ENCODE data around the gene ENTPD6.

DNA sequence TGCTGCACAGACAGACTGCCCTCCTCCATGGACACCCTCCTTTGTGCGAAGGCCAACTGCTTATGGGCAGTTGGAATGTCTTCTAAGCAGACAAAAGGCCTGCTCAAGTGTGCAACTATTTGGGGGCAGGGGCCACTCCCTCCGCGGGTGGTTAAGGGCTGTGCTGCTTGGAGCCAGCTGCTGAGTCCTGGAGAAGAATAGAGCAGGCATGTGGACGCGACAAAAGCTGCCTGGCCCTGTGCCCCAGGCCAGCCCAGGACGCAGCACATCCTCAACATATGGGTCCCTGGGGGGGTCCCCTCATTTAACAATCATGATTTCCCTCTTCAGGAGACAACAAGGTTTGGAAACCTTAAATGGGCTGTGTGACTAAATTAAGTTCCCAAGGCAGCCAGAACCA, 45.5 kb upstream of the ENTPD6 start:
- no peak for TF ChIP-seq CTBP1 (IDR thresholded peaks at IDR 0.05; ENCODE audit: borderline replicate concordance)
- no peak for TF ChIP-seq SUZ12 (IDR thresholded peaks at IDR 0.05)
- no peak for TF ChIP-seq ELF4 (IDR thresholded peaks at IDR 0.05)
- TF ChIP-seq, protein P1, sequence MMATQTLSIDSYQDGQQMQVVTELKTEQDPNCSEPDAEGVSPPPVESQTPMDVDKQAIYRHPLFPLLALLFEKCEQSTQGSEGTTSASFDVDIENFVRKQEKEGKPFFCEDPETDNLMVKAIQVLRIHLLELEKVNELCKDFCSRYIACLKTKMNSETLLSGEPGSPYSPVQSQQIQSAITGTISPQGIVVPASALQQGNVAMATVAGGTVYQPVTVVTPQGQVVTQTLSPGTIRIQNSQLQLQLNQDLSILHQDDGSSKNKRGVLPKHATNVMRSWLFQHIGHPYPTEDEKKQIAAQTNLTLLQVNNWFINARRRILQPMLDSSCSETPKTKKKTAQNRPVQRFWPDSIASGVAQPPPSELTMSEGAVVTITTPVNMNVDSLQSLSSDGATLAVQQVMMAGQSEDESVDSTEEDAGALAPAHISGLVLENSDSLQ (IDR thresholded peaks at IDR 0.05) = no peak
- no peak for TF ChIP-seq FOXA1 (IDR thresholded peaks at IDR 0.05)
- no peak for TF ChIP-seq BHLHE40 (IDR thresholded peaks at IDR 0.05; ENCODE audit: borderline replicate concordance)
- no peak for TF ChIP-seq SP1 (IDR thresholded peaks at IDR 0.05)
- no peak for TF ChIP-seq FOXK2 (IDR thresholded peaks at IDR 0.05)
- TF ChIP-seq ZNF384 (IDR thresholded peaks at IDR 0.05) = no peak
- no peak for TF ChIP-seq TARDBP (IDR thresholded peaks at IDR 0.05)
- no peak for TF ChIP-seq FOXM1 (IDR thresholded peaks at IDR 0.05; ENCODE audit: borderline replicate concordance)
- no peak for TF ChIP-seq LEF1 (IDR thresholded peaks at IDR 0.05; ENCODE audit: borderline replicate concordance)
- TF ChIP-seq NFRKB (IDR thresholded peaks at IDR 0.05) = no peak

All from HEK293T (cell line).